NCI-H128 (cell line): ENCODE measurements around the gene TLR2.

ENCODE experiments used
- DNase-seq: peaks from one replicate; lab custom pipeline; 2025; ENCODE audit not compliant: unreplicated experiment; lab: John Stamatoyannopoulos, UW

The TLR2 gene

GRCh38 chr4:153728660-153729059, 44.6 kb downstream of the TLR2 start:
- no peak for DNase-seq

- DNase-seq: no peak
These were observed 45.8 kb downstream of the TLR2 start for GRCh38 chr4:153729895-153730294.

GRCh38 chr4:153731239-153731638, 47.2 kb downstream of the TLR2 start:
- no peak for DNase-seq

GRCh38 chr4:153733751-153734448, 49.8 kb downstream of the TLR2 start:
- no peak for DNase-seq

GRCh38 chr4:153735906-153736461, 51.9 kb downstream of the TLR2 start:
- no peak for DNase-seq

GRCh38 chr4:153741541-153741940, 57.5 kb downstream of the TLR2 start:
- no peak for DNase-seq

- DNase-seq: no peak
These were observed 61.6 kb downstream of the TLR2 start for GRCh38 chr4:153745651-153746050.

- no peak for DNase-seq
These were observed 63.4 kb downstream of the TLR2 start for GRCh38 chr4:153747406-153747955.

GRCh38 chr4:153748378-153748777, 64.3 kb downstream of the TLR2 start:
- DNase-seq: no peak

- peak; percentile 4 for DNase-seq
These were observed 66.2 kb downstream of the TLR2 start for GRCh38 chr4:153750197-153750817.

GRCh38 chr4:153755186-153755585, 71.1 kb downstream of the TLR2 start:
- DNase-seq: no peak
